ENCODE data around the gene TARBP1.

Gene TARBP1

GRCh38 chr1:234478481-234479309, at the start of gene TARBP1:
Gene TARBP1, minus strand, starts transcription at chr1:234479179. Its CDS starts 76 bp downstream, at chr1:234479103.
- no peak within 1 kb of the TSS for H3K27ac ChIP-seq (ENCODE audit: low read depth, low read length)
- no peaks in the 10 kb centered on the region for H3K27me3 ChIP-seq (ENCODE audit: control insufficient read depth in 5 of 5, insufficient read depth in 4 of 5, low read length in 5 of 5)
- peaks cover 0 to 19% (median 15%) of the 10 kb centered on the region in 5 donors for H3K4me1 ChIP-seq (ENCODE audit: control insufficient read depth in 5 of 5, insufficient read depth in 5 of 5, low read length in 5 of 5)
- H3K4me3 ChIP-seq (ENCODE audit: low read depth in 1 of 5, low read length in 5 of 5): peak within 1 kb of the TSS; percentile 73 to 90 (median 84)
- no peaks in the 10 kb centered on the region for H3K9me3 ChIP-seq (ENCODE audit: control insufficient read depth in 5 of 5, low read length in 5 of 5)
- no peaks in the 10 kb centered on the region for H3K36me3 ChIP-seq (ENCODE audit: control insufficient read depth in 5 of 5, insufficient read depth in 5 of 5, low read length in 5 of 5)
- peak within 1 kb of the TSS in 4 of 5 donors; percentile 31 to 77 (median 70) for H3K9ac ChIP-seq (ENCODE audit: low read length in 5 of 5)

GRCh38 chr1:234528074-234528865, 49.3 kb upstream of the TARBP1 start:
- H3K36me3 ChIP-seq (ENCODE audit: control insufficient read depth in 5 of 5, insufficient read depth in 5 of 5, low read length in 5 of 5): no peaks in the 10 kb centered on the region
- H3K27ac ChIP-seq (ENCODE audit: low read depth, low read length): no peak overlapping the region
- no peak overlapping the region for H3K9ac ChIP-seq (ENCODE audit: low read length in 5 of 5)
- peaks cover 22 to 71% (median 62%) of the 10 kb centered on the region in 5 donors for H3K4me1 ChIP-seq (ENCODE audit: control insufficient read depth in 5 of 5, insufficient read depth in 5 of 5, low read length in 5 of 5)
- peak overlapping the region in 1 of 5 donors; percentile 38 for H3K4me3 ChIP-seq (ENCODE audit: low read depth in 1 of 5, low read length in 5 of 5)
- no peaks in the 10 kb centered on the region for H3K9me3 ChIP-seq (ENCODE audit: control insufficient read depth in 5 of 5, low read length in 5 of 5)
- H3K27me3 ChIP-seq (ENCODE audit: control insufficient read depth in 5 of 5, insufficient read depth in 4 of 5, low read length in 5 of 5): peaks cover 0 to 2% (median 0%) of the 10 kb centered on the region in 5 donors

GRCh38 chr1:234527346-234527745, 48.4 kb upstream of the TARBP1 start:
- Histone ChIP-seq H3K27me3 (ENCODE audit: control insufficient read depth in 5 of 5, insufficient read depth in 4 of 5, low read length in 5 of 5) (peaks cover 0 to 2% (median 0%) of the 10 kb centered on the region in 5 donors), H3K9ac (ENCODE audit: low read length in 5 of 5) (no peak overlapping the region), H3K36me3 (ENCODE audit: control insufficient read depth in 5 of 5, insufficient read depth in 5 of 5, low read length in 5 of 5) (no peaks in the 10 kb centered on the region), H3K4me3 (ENCODE audit: low read depth in 1 of 5, low read length in 5 of 5) (no peak overlapping the region), H3K4me1 (ENCODE audit: control insufficient read depth in 5 of 5, insufficient read depth in 5 of 5, low read length in 5 of 5) (peaks cover 21 to 71% (median 62%) of the 10 kb centered on the region in 5 donors), H3K27ac (ENCODE audit: low read depth, low read length) (no peak overlapping the region), H3K9me3 (ENCODE audit: control insufficient read depth in 5 of 5, low read length in 5 of 5) (no peaks in the 10 kb centered on the region)

GRCh38 chr1:234526922-234527321, 47.9 kb upstream of the TARBP1 start:
- H3K27ac ChIP-seq (ENCODE audit: low read depth, low read length): no peak overlapping the region
- H3K4me1 ChIP-seq (ENCODE audit: control insufficient read depth in 5 of 5, insufficient read depth in 5 of 5, low read length in 5 of 5): peaks cover 17 to 70% (median 58%) of the 10 kb centered on the region in 5 donors
- H3K4me3 ChIP-seq (ENCODE audit: low read depth in 1 of 5, low read length in 5 of 5): no peak overlapping the region
- H3K27me3 ChIP-seq (ENCODE audit: control insufficient read depth in 5 of 5, insufficient read depth in 4 of 5, low read length in 5 of 5): peaks cover 0 to 2% (median 0%) of the 10 kb centered on the region in 5 donors
- no peaks in the 10 kb centered on the region for H3K9me3 ChIP-seq (ENCODE audit: control insufficient read depth in 5 of 5, low read length in 5 of 5)
- no peaks in the 10 kb centered on the region for H3K36me3 ChIP-seq (ENCODE audit: control insufficient read depth in 5 of 5, insufficient read depth in 5 of 5, low read length in 5 of 5)
- H3K9ac ChIP-seq (ENCODE audit: low read length in 5 of 5): no peak overlapping the region

GRCh38 chr1:234525099-234525799, 46.3 kb upstream of the TARBP1 start:
- no peaks in the 10 kb centered on the region for H3K9me3 ChIP-seq (ENCODE audit: control insufficient read depth in 5 of 5, low read length in 5 of 5)
- no peaks in the 10 kb centered on the region for H3K27me3 ChIP-seq (ENCODE audit: control insufficient read depth in 5 of 5, insufficient read depth in 4 of 5, low read length in 5 of 5)
- H3K27ac ChIP-seq (ENCODE audit: low read depth, low read length): no peak overlapping the region
- H3K9ac ChIP-seq (ENCODE audit: low read length in 5 of 5): no peak overlapping the region
- H3K4me3 ChIP-seq (ENCODE audit: low read depth in 1 of 5, low read length in 5 of 5): no peak overlapping the region
- peaks cover 10 to 61% (median 45%) of the 10 kb centered on the region in 5 donors for H3K4me1 ChIP-seq (ENCODE audit: control insufficient read depth in 5 of 5, insufficient read depth in 5 of 5, low read length in 5 of 5)
- H3K36me3 ChIP-seq (ENCODE audit: control insufficient read depth in 5 of 5, insufficient read depth in 5 of 5, low read length in 5 of 5): no peaks in the 10 kb centered on the region

- no peak overlapping the region for H3K27ac ChIP-seq (ENCODE audit: low read depth, low read length)
- H3K4me3 ChIP-seq (ENCODE audit: low read depth in 1 of 5, low read length in 5 of 5): no peak overlapping the region
- no peaks in the 10 kb centered on the region for H3K36me3 ChIP-seq (ENCODE audit: control insufficient read depth in 5 of 5, insufficient read depth in 5 of 5, low read length in 5 of 5)
- peaks cover 14 to 43% (median 33%) of the 10 kb centered on the region in 5 donors for H3K4me1 ChIP-seq (ENCODE audit: control insufficient read depth in 5 of 5, insufficient read depth in 5 of 5, low read length in 5 of 5)
- no peak overlapping the region for H3K9ac ChIP-seq (ENCODE audit: low read length in 5 of 5)
- no peaks in the 10 kb centered on the region for H3K9me3 ChIP-seq (ENCODE audit: control insufficient read depth in 5 of 5, low read length in 5 of 5)
- H3K27me3 ChIP-seq (ENCODE audit: control insufficient read depth in 5 of 5, insufficient read depth in 4 of 5, low read length in 5 of 5): no peaks in the 10 kb centered on the region
Measured at GRCh38 chr1:234521836-234522235, 42.9 kb upstream of the TARBP1 start.

GRCh38 chr1:234520908-234521817, 42.2 kb upstream of the TARBP1 start:
- Histone ChIP-seq H3K4me3 (ENCODE audit: low read depth in 1 of 5, low read length in 5 of 5) (no peak overlapping the region), H3K27me3 (ENCODE audit: control insufficient read depth in 5 of 5, insufficient read depth in 4 of 5, low read length in 5 of 5) (no peaks in the 10 kb centered on the region), H3K36me3 (ENCODE audit: control insufficient read depth in 5 of 5, insufficient read depth in 5 of 5, low read length in 5 of 5) (no peaks in the 10 kb centered on the region), H3K9me3 (ENCODE audit: control insufficient read depth in 5 of 5, low read length in 5 of 5) (no peaks in the 10 kb centered on the region), H3K27ac (ENCODE audit: low read depth, low read length) (no peak overlapping the region), H3K4me1 (ENCODE audit: control insufficient read depth in 5 of 5, insufficient read depth in 5 of 5, low read length in 5 of 5) (peaks cover 14 to 43% (median 33%) of the 10 kb centered on the region in 5 donors), H3K9ac (ENCODE audit: low read length in 5 of 5) (no peak overlapping the region)

- Histone ChIP-seq H3K27ac (ENCODE audit: low read depth, low read length) (peak overlapping the region; percentile 28), H3K4me1 (ENCODE audit: control insufficient read depth in 5 of 5, insufficient read depth in 5 of 5, low read length in 5 of 5) (peaks cover 14 to 46% (median 42%) of the 10 kb centered on the region in 5 donors), H3K27me3 (ENCODE audit: control insufficient read depth in 5 of 5, insufficient read depth in 4 of 5, low read length in 5 of 5) (no peaks in the 10 kb centered on the region), H3K9ac (ENCODE audit: low read length in 5 of 5) (no peak overlapping the region), H3K4me3 (ENCODE audit: low read depth in 1 of 5, low read length in 5 of 5) (no peak overlapping the region), H3K9me3 (ENCODE audit: control insufficient read depth in 5 of 5, low read length in 5 of 5) (no peaks in the 10 kb centered on the region), H3K36me3 (ENCODE audit: control insufficient read depth in 5 of 5, insufficient read depth in 5 of 5, low read length in 5 of 5) (no peaks in the 10 kb centered on the region)
Measured at GRCh38 chr1:234519506-234519905, 40.5 kb upstream of the TARBP1 start.

GRCh38 chr1:234518876-234519275, 39.9 kb upstream of the TARBP1 start:
- Histone ChIP-seq H3K36me3 (ENCODE audit: control insufficient read depth in 5 of 5, insufficient read depth in 5 of 5, low read length in 5 of 5) (no peaks in the 10 kb centered on the region), H3K4me1 (ENCODE audit: control insufficient read depth in 5 of 5, insufficient read depth in 5 of 5, low read length in 5 of 5) (peaks cover 14 to 42% (median 37%) of the 10 kb centered on the region in 5 donors), H3K27ac (ENCODE audit: low read depth, low read length) (peak overlapping the region; percentile 28), H3K9me3 (ENCODE audit: control insufficient read depth in 5 of 5, low read length in 5 of 5) (no peaks in the 10 kb centered on the region), H3K27me3 (ENCODE audit: control insufficient read depth in 5 of 5, insufficient read depth in 4 of 5, low read length in 5 of 5) (no peaks in the 10 kb centered on the region), H3K9ac (ENCODE audit: low read length in 5 of 5) (no peak overlapping the region), H3K4me3 (ENCODE audit: low read depth in 1 of 5, low read length in 5 of 5) (no peak overlapping the region)
